ENCODE measurements around the gene FBXW4.

Gene FBXW4

DNA sequence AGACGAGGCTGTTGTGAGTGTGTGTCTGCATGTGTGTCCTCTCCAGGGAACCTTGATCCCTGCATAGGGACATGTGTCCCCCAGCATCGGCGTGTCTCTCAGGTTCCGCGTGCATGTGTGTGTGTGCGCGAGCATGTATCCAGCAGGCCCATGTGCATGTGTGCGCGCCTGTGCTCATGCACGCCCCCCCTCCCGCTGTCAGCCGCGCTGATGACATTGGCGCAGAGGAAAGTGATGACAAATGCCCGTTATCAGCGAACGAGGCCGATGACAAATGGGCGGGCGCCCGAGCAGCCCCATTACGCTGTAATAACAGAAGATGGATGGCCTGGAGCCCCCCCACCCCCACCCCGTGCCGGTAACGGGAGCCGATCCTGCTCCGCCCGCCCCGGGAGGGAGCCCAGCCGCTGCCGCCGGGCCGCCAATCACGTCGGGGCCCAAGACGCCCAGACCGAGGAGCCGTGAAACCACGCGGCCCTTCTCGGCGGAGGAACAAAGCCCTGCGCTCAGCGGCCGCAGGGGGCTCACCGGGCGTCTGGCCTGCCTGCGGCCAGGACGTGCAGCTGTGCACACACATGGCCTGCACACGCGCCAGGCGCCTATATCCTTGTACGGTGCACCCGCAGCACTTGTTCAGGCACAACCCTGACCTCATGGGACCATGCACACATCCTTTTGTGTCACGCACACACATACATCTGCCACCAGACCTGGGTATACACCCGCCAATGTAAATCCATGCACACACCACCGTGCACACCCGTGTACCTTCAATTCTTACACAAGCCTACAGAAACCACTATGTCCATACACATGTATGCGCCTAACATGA is 128.4 kb downstream of the FBXW4 start:
- DNase-seq (ENCODE audit: low read depth): peak; percentile 25

DNA sequence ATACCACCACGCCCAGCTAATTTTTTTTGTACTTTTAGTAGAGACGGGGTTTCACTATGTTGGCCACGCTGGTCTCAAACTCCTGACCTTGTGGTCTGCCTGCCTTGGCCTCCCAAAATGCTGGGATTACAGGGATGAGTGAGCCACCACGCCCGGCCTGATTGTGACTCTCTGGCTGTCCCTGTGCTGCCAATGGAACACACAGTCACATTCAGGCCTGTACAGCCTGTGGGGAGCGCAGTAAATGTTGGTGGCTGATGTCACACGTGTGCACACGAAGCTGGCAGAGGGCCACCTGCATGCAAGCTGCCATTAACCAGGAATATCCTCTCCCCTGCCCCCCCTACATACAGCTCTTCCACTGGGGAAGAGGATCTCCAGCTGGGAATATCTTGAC is 129.0 kb downstream of the FBXW4 start:
- DNase-seq (ENCODE audit: low read depth): no peak

DNA sequence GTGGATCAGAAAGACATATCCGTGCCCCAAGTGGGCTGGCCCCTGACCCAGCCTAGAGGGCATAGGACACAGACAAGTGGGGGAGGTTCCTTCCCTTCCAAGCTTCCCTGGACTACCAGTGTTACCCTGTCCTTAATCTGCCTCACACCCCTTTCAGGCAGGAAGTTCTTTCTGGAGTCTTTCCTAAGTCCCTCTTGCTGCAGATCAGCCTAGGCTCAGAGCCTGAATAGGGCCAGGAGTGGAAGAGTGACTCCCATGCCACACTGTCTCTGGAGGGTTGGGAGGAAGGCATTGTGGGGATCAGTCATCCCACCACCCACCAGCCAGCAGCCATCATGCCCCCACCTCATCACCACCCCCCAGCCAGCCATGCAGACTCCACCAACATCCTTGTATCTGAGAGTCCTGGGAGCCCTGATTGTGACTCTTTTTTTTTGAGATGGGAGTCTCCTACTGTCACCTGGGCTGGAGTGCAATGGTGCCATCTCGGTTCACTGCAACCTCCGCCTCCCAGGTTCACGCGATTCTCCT is 129.5 kb downstream of the FBXW4 start:
- DNase-seq (ENCODE audit: low read depth): no peak

DNA sequence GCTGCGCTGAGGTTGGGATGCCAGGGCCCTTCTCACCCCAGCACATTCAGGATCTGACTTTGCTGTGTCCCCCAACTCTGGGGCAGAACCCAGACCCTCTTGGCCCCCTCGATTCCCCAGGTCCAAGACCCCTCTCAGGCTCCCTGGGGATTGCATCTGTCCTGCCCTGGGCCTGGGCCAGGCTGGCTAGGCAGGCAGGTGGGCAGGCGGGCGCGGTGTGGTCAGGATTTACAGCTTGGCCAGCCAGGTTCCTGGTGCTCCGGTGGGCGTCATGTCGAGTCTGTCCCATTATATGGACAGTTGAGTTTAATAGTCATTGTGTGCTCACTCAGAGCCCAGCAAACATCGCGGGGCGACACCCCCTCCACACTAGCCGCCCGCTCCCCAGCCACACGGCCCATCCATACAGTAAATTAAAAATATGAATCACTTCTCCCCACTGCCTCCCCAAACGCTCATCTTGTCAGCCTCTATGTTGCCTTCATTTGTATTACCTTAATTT is 130.4 kb downstream of the FBXW4 start:
- DNase-seq (ENCODE audit: low read depth): no peak

DNA sequence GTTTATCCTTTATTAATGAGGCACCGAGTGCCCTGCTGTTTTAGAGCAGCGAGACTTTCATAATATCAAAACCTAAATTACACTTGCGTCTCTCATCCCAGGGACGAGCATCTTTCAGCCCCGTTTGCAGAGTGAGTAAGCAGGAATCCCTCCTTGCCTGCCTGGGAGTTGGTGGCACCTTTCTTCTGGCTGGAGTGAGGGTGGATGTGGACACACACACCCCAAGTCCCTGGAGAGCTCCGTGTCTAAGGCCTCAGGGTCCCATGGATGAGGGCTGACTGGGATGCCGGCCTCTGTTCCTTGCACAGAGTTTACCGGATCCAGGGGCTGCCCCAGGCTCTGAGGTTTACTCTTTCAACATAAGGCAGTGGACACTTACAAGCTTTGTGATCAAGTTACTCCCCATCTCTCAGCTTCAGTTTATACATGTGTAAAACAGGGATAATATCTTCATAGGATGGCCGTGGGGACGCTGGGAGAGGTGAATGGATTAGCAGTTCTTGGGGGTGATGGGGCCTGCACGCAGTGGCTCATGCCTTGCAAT is 131.4 kb downstream of the FBXW4 start:
- no peak for DNase-seq (ENCODE audit: low read depth)

DNA sequence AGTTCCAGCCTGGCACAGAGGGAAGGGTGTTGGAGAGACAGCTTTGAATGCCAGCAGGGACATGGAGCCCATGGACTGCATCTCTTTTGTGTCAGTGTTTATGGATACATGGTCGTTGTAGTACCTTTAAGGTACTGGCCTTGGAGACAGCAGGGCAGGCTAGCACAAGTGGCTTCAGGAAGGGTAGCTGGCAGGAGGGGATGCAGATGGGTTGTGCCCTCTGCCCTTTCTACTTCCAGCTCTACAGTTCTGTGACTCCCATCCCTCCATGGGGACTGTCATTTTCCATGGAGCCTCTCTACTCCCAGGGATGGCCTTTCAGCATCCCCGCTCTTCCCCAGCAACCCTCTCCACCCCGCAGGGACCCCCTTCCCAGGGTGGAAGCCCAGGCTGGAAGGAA is 132.0 kb downstream of the FBXW4 start:
- no peak for DNase-seq (ENCODE audit: low read depth)

DNA sequence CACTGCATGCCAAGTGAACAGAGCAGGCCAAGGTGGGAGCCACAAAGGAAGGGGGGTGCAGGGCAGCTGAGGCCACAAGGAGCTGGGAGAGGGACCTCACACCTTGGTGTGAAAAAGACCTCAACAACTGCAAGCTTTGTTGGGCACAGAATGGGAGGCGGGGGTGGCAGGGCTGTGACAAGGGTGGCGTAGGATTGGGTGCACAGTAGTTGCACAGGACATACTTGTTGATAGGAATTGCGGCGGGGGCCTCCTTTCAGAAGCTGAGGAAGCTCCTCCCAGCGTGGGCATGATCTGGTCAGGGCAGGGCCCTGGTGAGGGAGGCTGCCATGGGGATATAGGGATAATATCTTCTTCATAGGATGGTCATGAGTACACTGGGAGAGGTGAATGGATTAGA is 132.7 kb downstream of the FBXW4 start:
- no peak for DNase-seq (ENCODE audit: low read depth)

DNA sequence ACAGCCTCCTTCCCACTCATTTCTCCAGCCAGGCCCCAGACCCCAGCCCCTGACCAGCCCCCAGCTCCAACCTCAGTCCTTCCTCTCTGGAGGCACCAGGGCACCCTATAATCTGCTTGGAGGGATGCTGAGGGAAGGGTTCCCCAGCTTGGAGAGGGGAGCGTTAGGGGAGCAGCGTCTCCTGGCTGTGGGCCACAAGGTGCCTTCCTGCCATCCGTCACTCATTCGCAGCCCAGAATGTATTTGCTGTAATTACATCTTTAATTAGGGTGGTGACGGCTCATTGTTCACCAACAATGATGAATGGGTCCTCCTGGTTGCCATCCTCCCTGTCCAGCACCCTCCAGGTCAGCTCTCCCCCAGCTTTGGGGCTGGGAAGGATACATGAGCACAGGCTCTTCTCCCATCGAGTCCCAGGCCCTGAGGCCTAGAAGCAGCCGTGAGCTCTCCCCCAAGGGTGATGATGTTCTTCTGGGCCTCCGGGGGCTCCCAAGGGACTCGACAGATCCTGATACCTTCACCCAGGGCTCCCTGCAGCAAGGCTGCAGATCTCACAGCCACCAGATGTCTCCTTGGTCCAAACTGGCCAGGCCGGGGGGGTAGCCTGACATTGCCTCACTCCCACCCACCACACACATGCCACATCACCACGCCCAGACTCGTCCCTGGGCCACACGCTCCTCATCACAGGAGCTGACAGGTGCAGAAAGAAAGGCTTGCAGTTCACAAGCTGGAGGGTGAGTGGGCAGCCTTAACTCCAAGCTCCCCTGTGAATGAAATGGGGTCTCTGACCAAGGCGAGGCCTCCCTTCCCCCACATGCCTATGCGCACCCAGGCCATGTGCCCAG is 133.7 kb downstream of the FBXW4 start:
- DNase-seq (ENCODE audit: low read depth): no peak
